SK-N-MC (cell line): ENCODE measurements around the gene THOC5.

ENCODE experiments used
- EZH2 ChIP-seq: fragments of 200-600 bp; sonication (generic); IDR thresholded peaks from one replicate; pipeline ENCODE4 v1.6.1; 2017; ENCODE audit warnings: antibody characterized with exemption
- POLR2AphosphoS5 ChIP-seq: IDR thresholded peaks from 2 replicates; pipeline ENCODE4 v1.6.1; 2012; ENCODE audit warnings: mild to moderate bottlenecking, low read depth, low read length, borderline replicate concordance

- TF ChIP-seq POLR2AphosphoS5 (no peak), EZH2 (no peak)
Observed at GRCh38 chr22:29463629-29464028, 89.9 kb downstream of the THOC5 start.
